ENCODE measurements around the gene NPIPB2.

Gene NPIPB2

GRCh38 chr16:11896486-11897176, 45.2 kb downstream of the NPIPB2 start:
- DNase-seq: no peak

- DNase-seq: no peak
Measured at GRCh38 chr16:11893571-11893970, 48.3 kb downstream of the NPIPB2 start.

- DNase-seq: no peak
Measured at GRCh38 chr16:11892761-11893160, 49.1 kb downstream of the NPIPB2 start.

GRCh38 chr16:11890231-11890965, 51.4 kb downstream of the NPIPB2 start:
- DNase-seq: no peak

GRCh38 chr16:11886881-11887280, 55.0 kb downstream of the NPIPB2 start:
- no peak for DNase-seq

GRCh38 chr16:11884035-11884434, 57.8 kb downstream of the NPIPB2 start:
- DNase-seq: no peak

GRCh38 chr16:11880007-11880406, 61.8 kb downstream of the NPIPB2 start:
- no peak for DNase-seq

- no peak for DNase-seq
Measured at GRCh38 chr16:11877374-11877773, 64.5 kb downstream of the NPIPB2 start.
